ENCODE data around the gene GAB2.

Gene GAB2

DNA sequence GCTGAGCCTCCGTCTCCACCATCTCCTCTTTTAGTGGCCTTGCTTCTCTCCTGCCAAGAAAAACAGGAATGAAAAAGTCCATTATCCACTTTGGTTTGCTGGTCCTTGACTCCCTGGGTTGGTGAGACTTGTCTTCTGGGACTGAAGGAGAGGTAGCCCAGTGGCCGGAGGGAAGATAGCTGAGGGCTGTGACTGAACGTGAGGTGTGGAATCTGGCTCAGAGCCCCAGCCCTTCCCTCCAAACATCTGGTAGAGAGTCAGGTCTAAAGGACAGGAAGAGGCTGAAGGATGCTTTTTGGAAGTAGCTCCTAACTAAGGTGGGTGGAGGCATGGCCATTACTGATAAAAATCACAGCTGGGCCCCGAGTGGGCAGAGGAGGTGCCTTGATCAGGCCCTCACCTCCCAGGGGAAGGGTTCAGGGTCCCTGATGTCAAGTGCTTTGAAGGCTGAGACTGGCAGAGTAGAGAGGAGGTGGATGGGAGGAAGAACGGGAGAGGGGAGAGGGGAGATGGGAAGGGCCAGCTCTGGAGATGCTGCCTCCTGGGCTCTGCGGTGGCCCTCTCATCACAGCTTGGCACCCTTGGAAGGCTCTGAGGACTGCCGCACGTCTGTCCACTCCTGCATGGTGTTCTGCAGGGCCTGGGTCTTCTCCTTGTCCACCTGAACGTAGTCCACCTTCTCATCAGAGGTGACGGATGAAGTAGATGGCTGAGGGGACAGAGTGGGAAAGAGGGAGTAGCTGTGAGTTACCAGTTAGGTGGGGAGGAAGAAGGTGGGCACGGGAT lies 198.7 kb downstream of the GAB2 start:
- Histone ChIP-seq H3K27me3 (replicated peaks in 2 of 5; ENCODE audit: control insufficient read depth in 4 of 5, insufficient read depth in 5 of 5, low read length in 4 of 5) (no peaks in the 10 kb centered on the region), H3K27ac (ENCODE audit: insufficient read depth in 1 of 2, low read depth in 1 of 2, low read length in 2 of 2, poor library complexity in 1 of 2, severe bottlenecking in 2 of 2) (no peak overlapping the region), H3K9me3 (ENCODE audit: control extremely low read depth in 1 of 5, control insufficient read depth in 4 of 5, insufficient read depth in 2 of 5, low read depth in 1 of 5, low read length in 4 of 5) (no peaks in the 10 kb centered on the region), H3K4me3 (ENCODE audit: control insufficient read depth in 1 of 7, extremely low read depth in 1 of 7, insufficient read depth in 4 of 7, low read depth in 2 of 7, low read length in 6 of 7) (no peak overlapping the region), H3K36me3 (ENCODE audit: control insufficient read depth in 4 of 4, insufficient read depth in 4 of 4, low read length in 3 of 4) (peaks cover 25 to 90% (median 68%) of the 10 kb centered on the region in 4 experiments), H3K4me1 (ENCODE audit: control extremely low read depth in 1 of 4, control insufficient read depth in 4 of 4, insufficient read depth in 4 of 4, low read length in 3 of 4) (peaks cover 0 to 7% (median 4%) of the 10 kb centered on the region in 4 experiments)
- ChIA-PET POLR2A (no interaction called here), CTCF (interaction anchor here (1.6 to 2.1 kb wide), 3 partner anchors 10 to 346 kb away, joined by 3 to 10 read pairs (median 5); no protein-coding TSS in a partner anchor)
- DNase-seq, result no peak
- 96% methylated on average over 8 of the region's 11 CpGs for WGBS (ENCODE audit: insufficient coverage)

DNA sequence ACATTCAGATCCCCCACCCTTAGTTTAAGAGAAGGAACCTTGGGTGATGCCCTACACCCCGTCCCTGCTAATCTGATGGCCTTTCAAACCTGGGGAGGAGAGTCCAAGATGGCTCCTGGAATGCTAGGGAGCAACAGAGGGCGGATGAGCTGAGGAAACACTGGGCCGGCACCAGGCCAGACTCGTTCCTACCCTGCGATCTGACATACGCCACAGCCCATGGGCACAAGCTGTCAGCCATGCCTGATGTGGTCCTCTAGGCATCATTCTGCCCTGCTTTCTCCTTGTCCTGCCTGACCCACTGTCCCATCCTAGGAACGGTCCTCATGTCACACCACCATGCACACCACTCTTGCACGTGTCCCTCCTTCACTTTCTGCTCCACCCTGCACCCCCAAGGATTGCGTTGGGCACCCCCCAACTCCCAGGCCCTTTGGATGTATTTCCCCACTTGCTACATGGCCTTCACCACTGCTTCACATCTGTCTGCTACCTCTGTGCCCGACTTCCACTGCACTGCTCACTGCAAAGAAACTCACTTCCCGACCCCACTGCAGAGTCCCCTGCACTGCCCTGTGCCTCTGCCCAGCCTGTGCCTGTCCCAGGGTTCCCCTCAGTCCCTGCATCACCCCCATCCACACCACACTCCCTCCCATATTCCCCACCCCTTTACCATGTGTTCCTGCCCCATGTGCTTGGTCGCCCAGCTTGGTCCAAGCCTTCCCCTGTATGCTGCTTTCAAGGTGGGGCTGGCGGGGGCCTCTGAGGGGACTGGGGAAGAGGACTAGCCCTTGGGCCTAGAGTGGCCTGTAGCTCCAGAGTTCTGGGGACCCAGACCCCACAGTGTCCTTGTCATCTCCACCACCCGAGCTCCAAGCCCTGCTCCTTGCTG lies 199.7 kb downstream of the GAB2 start:
- no peak for DNase-seq
- whole genome bisulfite sequencing (ENCODE audit: insufficient coverage), result 99% methylated on average over 14 of the region's 14 CpGs
- peaks cover 20 to 91% (median 63%) of the 10 kb centered on the region in 4 experiments for H3K36me3 ChIP-seq (ENCODE audit: control insufficient read depth in 4 of 4, insufficient read depth in 4 of 4, low read length in 3 of 4)
- POLR2A ChIA-PET, result no interaction called here
- H3K9me3 ChIP-seq (ENCODE audit: control extremely low read depth in 1 of 5, control insufficient read depth in 4 of 5, insufficient read depth in 2 of 5, low read depth in 1 of 5, low read length in 4 of 5), result no peaks in the 10 kb centered on the region
- H3K4me1 ChIP-seq (ENCODE audit: control extremely low read depth in 1 of 4, control insufficient read depth in 4 of 4, insufficient read depth in 4 of 4, low read length in 3 of 4), result peaks cover 0 to 11% (median 5%) of the 10 kb centered on the region in 4 experiments
- H3K27me3 ChIP-seq (replicated peaks in 2 of 5; ENCODE audit: control insufficient read depth in 4 of 5, insufficient read depth in 5 of 5, low read length in 4 of 5), result no peaks in the 10 kb centered on the region
- no peak overlapping the region for H3K4me3 ChIP-seq (ENCODE audit: control insufficient read depth in 1 of 7, extremely low read depth in 1 of 7, insufficient read depth in 4 of 7, low read depth in 2 of 7, low read length in 6 of 7)
- no peak overlapping the region for H3K27ac ChIP-seq (ENCODE audit: insufficient read depth in 1 of 2, low read depth in 1 of 2, low read length in 2 of 2, poor library complexity in 1 of 2, severe bottlenecking in 2 of 2)
- CTCF ChIA-PET, result interaction anchor here (0.9 to 1.7 kb wide), 3 partner anchors 10 to 346 kb away, joined by 3 read pairs; no protein-coding TSS in a partner anchor

DNA sequence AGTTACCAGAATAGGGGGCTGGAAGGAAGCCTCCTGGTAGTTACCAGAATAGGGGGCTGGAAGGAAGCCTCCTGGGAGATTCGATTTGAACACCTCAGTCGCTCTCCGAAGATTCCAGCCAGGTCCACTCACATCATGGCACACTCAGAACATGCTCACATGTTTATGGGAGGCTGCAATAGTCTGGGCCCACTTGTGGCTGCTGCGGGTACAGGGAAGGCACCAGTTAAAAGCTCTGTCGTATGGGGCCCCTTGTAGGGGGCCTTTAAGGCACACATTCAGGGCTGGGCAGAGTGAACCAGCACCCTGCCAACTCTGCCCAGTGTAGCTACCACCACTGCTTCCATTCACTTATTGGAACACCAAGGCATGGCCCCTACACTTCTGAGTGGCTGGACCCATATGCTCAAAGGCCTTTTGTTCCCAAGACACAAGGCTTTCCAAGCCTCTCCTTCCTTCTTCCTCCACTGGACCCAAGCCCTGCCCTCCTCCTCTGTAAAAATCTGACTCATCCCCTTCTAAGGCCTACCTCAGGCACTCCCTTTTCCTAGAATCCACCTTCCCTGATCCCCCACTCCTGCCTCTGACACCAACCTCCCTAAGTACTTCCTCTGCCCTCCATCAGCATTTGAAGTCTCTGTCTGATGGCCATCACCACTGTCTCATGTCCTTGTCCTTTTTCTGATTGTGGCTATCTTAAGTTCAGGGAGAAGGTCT lies 200.9 kb downstream of the GAB2 start:
- no peaks in the 10 kb centered on the region for H3K9me3 ChIP-seq (ENCODE audit: control extremely low read depth in 1 of 5, control insufficient read depth in 4 of 5, insufficient read depth in 2 of 5, low read depth in 1 of 5, low read length in 4 of 5)
- peaks cover 18 to 85% (median 56%) of the 10 kb centered on the region in 4 experiments for H3K36me3 ChIP-seq (ENCODE audit: control insufficient read depth in 4 of 4, insufficient read depth in 4 of 4, low read length in 3 of 4)
- no peak overlapping the region for H3K27ac ChIP-seq (ENCODE audit: insufficient read depth in 1 of 2, low read depth in 1 of 2, low read length in 2 of 2, poor library complexity in 1 of 2, severe bottlenecking in 2 of 2)
- H3K27me3 ChIP-seq (replicated peaks in 2 of 5; ENCODE audit: control insufficient read depth in 4 of 5, insufficient read depth in 5 of 5, low read length in 4 of 5), result no peaks in the 10 kb centered on the region
- 94% methylated on average over 5 of the region's 5 CpGs for WGBS (ENCODE audit: insufficient coverage)
- H3K4me3 ChIP-seq (ENCODE audit: control insufficient read depth in 1 of 7, extremely low read depth in 1 of 7, insufficient read depth in 4 of 7, low read depth in 2 of 7, low read length in 6 of 7), result no peak overlapping the region
- peaks cover 0 to 11% (median 5%) of the 10 kb centered on the region in 4 experiments for H3K4me1 ChIP-seq (ENCODE audit: control extremely low read depth in 1 of 4, control insufficient read depth in 4 of 4, insufficient read depth in 4 of 4, low read length in 3 of 4)
- ChIA-PET POLR2A (no interaction called here), CTCF (interaction anchor here (1.0 to 1.4 kb wide), 2 partner anchors 12 to 348 kb away, joined by 3 to 5 read pairs; no protein-coding TSS in a partner anchor)
- DNase-seq, result no peak

DNA sequence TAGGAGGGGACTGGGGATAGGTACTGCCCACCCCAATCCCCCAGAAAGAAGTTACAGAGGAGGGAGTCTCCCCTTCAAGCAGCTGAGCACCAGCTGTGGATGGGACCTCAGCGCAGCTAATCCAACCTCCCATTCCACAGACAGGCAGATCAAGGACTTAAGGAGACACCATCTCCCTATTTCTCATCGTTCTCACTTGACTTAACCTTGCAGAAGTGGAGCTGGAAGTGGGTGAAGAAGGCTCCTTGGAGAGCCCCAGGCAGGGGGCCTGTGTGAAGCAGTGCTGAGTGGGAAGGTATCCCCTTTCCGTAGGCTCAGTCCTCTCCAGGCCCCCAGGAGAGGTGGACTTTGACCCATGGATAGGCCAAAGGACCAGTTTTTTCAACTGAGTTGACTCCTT lies 201.6 kb downstream of the GAB2 start:
- ChIA-PET POLR2A (no interaction called here), CTCF (interaction anchor here (1.0 to 1.4 kb wide), 2 partner anchors 12 to 348 kb away, joined by 3 to 5 read pairs; no protein-coding TSS in a partner anchor)

DNA sequence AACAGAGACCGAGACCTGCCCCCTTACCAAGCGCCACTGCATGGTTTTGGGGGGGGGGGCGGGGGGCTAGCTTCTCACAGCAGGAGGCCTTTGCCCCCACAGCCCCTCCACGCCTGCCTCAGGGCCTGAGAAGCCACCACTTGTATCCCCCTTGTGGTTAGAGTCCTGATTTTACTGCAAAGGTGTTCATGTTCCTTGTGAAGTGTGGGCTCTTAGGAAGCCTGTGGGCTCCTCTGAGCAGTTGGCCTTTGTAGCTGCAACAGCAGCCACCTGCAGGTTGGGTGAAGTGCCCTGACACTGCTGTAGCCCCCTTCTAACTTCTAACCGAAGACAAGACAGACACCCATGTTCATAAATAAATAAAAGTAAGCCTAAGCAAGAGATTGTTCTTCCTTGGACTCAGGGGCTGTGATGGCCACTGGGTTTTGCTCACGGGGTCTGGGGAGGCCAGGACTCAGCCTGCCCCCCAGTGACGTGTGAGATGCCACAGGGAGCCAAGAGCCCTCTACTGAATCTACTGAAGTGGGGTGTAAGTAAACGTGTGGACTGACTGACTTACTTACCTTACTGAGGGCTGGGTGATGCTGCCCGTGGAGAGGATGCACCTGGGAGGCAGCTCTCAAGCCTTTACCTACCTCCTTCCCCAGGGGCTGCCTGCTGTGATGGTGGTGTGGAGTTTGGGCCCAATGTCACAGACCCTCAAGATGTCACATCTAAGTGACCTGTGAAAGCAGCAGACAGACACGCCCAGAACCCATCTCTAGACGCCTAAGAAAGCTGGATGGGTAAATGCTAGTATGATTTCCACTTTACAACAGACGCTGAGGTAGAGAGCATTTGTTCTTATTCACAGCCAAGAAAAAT lies 203.1 kb downstream of the GAB2 start:
- Histone ChIP-seq H3K27ac (ENCODE audit: insufficient read depth in 1 of 2, low read depth in 1 of 2, low read length in 2 of 2, poor library complexity in 1 of 2, severe bottlenecking in 2 of 2) (no peak overlapping the region), H3K36me3 (ENCODE audit: control insufficient read depth in 4 of 4, insufficient read depth in 4 of 4, low read length in 3 of 4) (peaks cover 12 to 68% (median 36%) of the 10 kb centered on the region in 4 experiments), H3K4me3 (ENCODE audit: control insufficient read depth in 1 of 7, extremely low read depth in 1 of 7, insufficient read depth in 4 of 7, low read depth in 2 of 7, low read length in 6 of 7) (no peak overlapping the region), H3K27me3 (replicated peaks in 2 of 5; ENCODE audit: control insufficient read depth in 4 of 5, insufficient read depth in 5 of 5, low read length in 4 of 5) (no peaks in the 10 kb centered on the region), H3K9me3 (ENCODE audit: control extremely low read depth in 1 of 5, control insufficient read depth in 4 of 5, insufficient read depth in 2 of 5, low read depth in 1 of 5, low read length in 4 of 5) (no peaks in the 10 kb centered on the region), H3K4me1 (ENCODE audit: control extremely low read depth in 1 of 4, control insufficient read depth in 4 of 4, insufficient read depth in 4 of 4, low read length in 3 of 4) (peaks cover 0 to 11% (median 5%) of the 10 kb centered on the region in 4 experiments)
- DNase-seq, result no peak
- ChIA-PET POLR2A (no interaction called here), CTCF (interaction anchor here (2.8 kb wide), 1 partner anchor 13 kb away, joined by 9 read pairs; no protein-coding TSS in a partner anchor)
- WGBS (ENCODE audit: insufficient coverage), result 94% methylated on average over 5 of the region's 12 CpGs

More for the DNA sequence above, 201.6 kb downstream of the GAB2 start:
- WGBS (ENCODE audit: insufficient coverage), result 100% methylated on average over 2 of the region's 3 CpGs
- Histone ChIP-seq H3K9me3 (ENCODE audit: control extremely low read depth in 1 of 5, control insufficient read depth in 4 of 5, insufficient read depth in 2 of 5, low read depth in 1 of 5, low read length in 4 of 5) (no peaks in the 10 kb centered on the region), H3K4me1 (ENCODE audit: control extremely low read depth in 1 of 4, control insufficient read depth in 4 of 4, insufficient read depth in 4 of 4, low read length in 3 of 4) (peaks cover 0 to 11% (median 5%) of the 10 kb centered on the region in 4 experiments), H3K27me3 (replicated peaks in 2 of 5; ENCODE audit: control insufficient read depth in 4 of 5, insufficient read depth in 5 of 5, low read length in 4 of 5) (no peaks in the 10 kb centered on the region), H3K27ac (ENCODE audit: insufficient read depth in 1 of 2, low read depth in 1 of 2, low read length in 2 of 2, poor library complexity in 1 of 2, severe bottlenecking in 2 of 2) (no peak overlapping the region), H3K36me3 (ENCODE audit: control insufficient read depth in 4 of 4, insufficient read depth in 4 of 4, low read length in 3 of 4) (peaks cover 14 to 78% (median 50%) of the 10 kb centered on the region in 4 experiments), H3K4me3 (ENCODE audit: control insufficient read depth in 1 of 7, extremely low read depth in 1 of 7, insufficient read depth in 4 of 7, low read depth in 2 of 7, low read length in 6 of 7) (no peak overlapping the region)
- DNase-seq, result no peak
